Tibial artery (tissue), 4 donors: ENCODE measurements around the gene ZNF292.

Source experiments
- DNase-seq, 2 donors: peaks; one replicate each; pipeline ENCODE4 v3.0.0-alpha.2; 2019
- H3K27ac ChIP-seq, 2 donors: fragments of 200-600 bp; sonication (generic) in 1 of 2; 1 replicate in 1 of 2; 2 replicates in 1 of 2; pipeline ENCODE4 v1.5.1; 2018 to 2019; ENCODE audit warnings: mild to moderate bottlenecking in 1 of 2
- H3K27me3 ChIP-seq, 2 donors: fragments of 200-600 bp; sonication (generic) in 1 of 2; one replicate each; pipeline versions ENCODE4 v1.5.1 to v1.6.0; 2016 to 2019
- H3K36me3 ChIP-seq, 3 donors: fragments of 200-600 bp; sonication (generic) in 2 of 3; one replicate each; pipeline ENCODE4 v1.5.1; 2016 to 2019; ENCODE audit warnings: mild to moderate bottlenecking in 2 of 3
- H3K4me1 ChIP-seq, 4 donors: fragments of 200-600 bp; sonication (generic) in 2 of 4; 1 replicate in 3 of 4; 2 replicates in 1 of 4; pipeline ENCODE4 v1.5.1; 2016 to 2019
- H3K4me3 ChIP-seq, 2 donors: fragments of 200-600 bp; sonication (generic) in 1 of 2; 1 replicate in 1 of 2; 2 replicates in 1 of 2; pipeline ENCODE4 v1.5.1; 2018 to 2019; ENCODE audit warnings: mild to moderate bottlenecking in 2 of 2
- H3K9me3 ChIP-seq, 3 donors: fragments of 200-600 bp; sonication (generic) in 1 of 3; one replicate each; pipeline ENCODE4 v1.5.1; 2016 to 2019
- CTCF ChIP-seq, 2 experiments: fragments of 200-600 bp in 1 of 2; fragments of 450-650 bp in 1 of 2; IDR thresholded peaks; one replicate each; pipeline ENCODE4 v1.5.1; 2017 to 2019; ENCODE audit warnings: antibody characterized with exemption in 2 of 2, mild to moderate bottlenecking in 1 of 2, moderate library complexity in 1 of 2
- intact Hi-C: fragments of 100-400 bp; cut with DNase I; formaldehyde crosslinking; loops from one replicate; pipeline ENCODE4 v1.15.0; 2023; ENCODE audit warnings: low total_unique reads

ZNF292 gene

GRCh38 chr6:87200469-87201175 is 45.3 kb downstream of the ZNF292 start:
- peak in 1 of 2 donors; percentile 36 for DNase-seq
- Histone ChIP-seq H3K27me3 (no peaks in the 10 kb centered on the region), H3K36me3 (no peaks in the 10 kb centered on the region), H3K27ac (no peak overlapping the region), H3K4me3 (no peak overlapping the region), H3K9me3 (no peaks in the 10 kb centered on the region), H3K4me1 (peaks cover 0 to 31% (median 4%) of the 10 kb centered on the region in 4 donors)
- intact Hi-C loops = no loop called here
- TF ChIP-seq CTCF (IDR thresholded peaks at IDR 0.05) = no peak

- Histone ChIP-seq H3K4me3 (no peak overlapping the region), H3K27ac (no peak overlapping the region), H3K36me3 (no peaks in the 10 kb centered on the region), H3K27me3 (no peaks in the 10 kb centered on the region), H3K9me3 (no peaks in the 10 kb centered on the region), H3K4me1 (peaks cover 0 to 19% (median 5%) of the 10 kb centered on the region in 4 donors)
- intact Hi-C loops = no loop called here
- no peak for DNase-seq
- no peak for TF ChIP-seq CTCF (IDR thresholded peaks at IDR 0.05)
These were observed 48.2 kb downstream of the ZNF292 start for GRCh38 chr6:87203448-87204023.

GRCh38 chr6:87209812-87210211 is 54.4 kb downstream of the ZNF292 start:
- no peak overlapping the region for H3K27ac ChIP-seq
- no peaks in the 10 kb centered on the region for H3K27me3 ChIP-seq
- intact Hi-C loops = no loop called here
- H3K9me3 ChIP-seq = no peaks in the 10 kb centered on the region
- DNase-seq = no peak
- no peak overlapping the region for H3K4me3 ChIP-seq
- H3K4me1 ChIP-seq = peaks cover 0 to 26% (median 11%) of the 10 kb centered on the region in 4 donors
- no peak for TF ChIP-seq CTCF (IDR thresholded peaks at IDR 0.05)
- H3K36me3 ChIP-seq = no peaks in the 10 kb centered on the region

- H3K4me3 ChIP-seq = no peak overlapping the region
- no peaks in the 10 kb centered on the region for H3K36me3 ChIP-seq
- H3K27ac ChIP-seq = no peak overlapping the region
- no peak for TF ChIP-seq CTCF (IDR thresholded peaks at IDR 0.05)
- H3K27me3 ChIP-seq = no peaks in the 10 kb centered on the region
- intact Hi-C loops = no loop called here
- DNase-seq = no peak
- peaks cover 0 to 36% (median 12%) of the 10 kb centered on the region in 4 donors for H3K4me1 ChIP-seq
- H3K9me3 ChIP-seq = no peaks in the 10 kb centered on the region
These were observed 55.6 kb downstream of the ZNF292 start for GRCh38 chr6:87210979-87211378.

GRCh38 chr6:87212596-87212995 is 57.2 kb downstream of the ZNF292 start:
- TF ChIP-seq CTCF (IDR thresholded peaks at IDR 0.05) = no peak
- intact Hi-C loops = no loop called here
- Histone ChIP-seq H3K9me3 (no peaks in the 10 kb centered on the region), H3K4me1 (peaks cover 0 to 37% (median 12%) of the 10 kb centered on the region in 4 donors), H3K27me3 (no peaks in the 10 kb centered on the region), H3K27ac (no peak overlapping the region), H3K36me3 (no peaks in the 10 kb centered on the region), H3K4me3 (no peak overlapping the region)
- DNase-seq = no peak
